ENCODE data around the gene SPEN. TPM values are rescaled to one million over a fixed set of nuclear protein-coding genes. Genes with fewer than 3 reads are reported as not detected.

Gene SPEN
- total and polyA plus RNA-seq, 10 of the 15 experiments (the other 5 are each of a cell fraction or from before 2014, with no cell fraction given) = 5.2 to 58.7 (median 20.1) TPM

GRCh38 chr1:15847893-15848142 lies 311 bp downstream of the SPEN start (continued):
- TF ChIP-seq MLLT1 (IDR thresholded peaks at IDR 0.05) = no peak
- no peak for TF ChIP-seq CEBPB (IDR thresholded peaks at IDR 0.05; ENCODE audit: borderline replicate concordance in 1 of 2, low read depth in 2 of 2, low read length in 2 of 2)
- peak; percentile 15; the same call in 1 of the 2 replicates for TF ChIP-seq YY1 (IDR thresholded peaks at IDR 0.05; ENCODE audit: low read depth, low read length)

GRCh38 chr1:15848143-15848928 lies 829 bp downstream of the SPEN start:
- H3K4me2 ChIP-seq (ENCODE audit: control insufficient read depth, insufficient read depth) = peak overlapping the region; percentile 46; the same call in 1 of the 2 replicates
- H3K9ac ChIP-seq (ENCODE audit: control insufficient read depth, insufficient read depth, low read length) = peak overlapping the region; percentile 88
- under 1% methylated on average over 97 of the region's 104 CpGs for WGBS (ENCODE audit: insufficient coverage, insufficient replicate concordance, low lambda C conversion rate, missing lambda C conversion rate)
- peaks cover 77% of the 10 kb centered on the region for H3K79me2 ChIP-seq (ENCODE audit: control insufficient read depth, insufficient read depth, low read length)
- RAD21 ChIA-PET (ENCODE audit: unreplicated experiment) = interaction anchor here (0.9 to 6.2 kb wide), 11 partner anchors 10 to 156 kb away, joined by 3 to 55 read pairs (median 5); partner anchors contain the start of genes SRARP and ZBTB17
- peak overlapping the region; percentile 94 for H3K4me3 ChIP-seq
- CTCF ChIA-PET = interaction anchor here (1.6 kb wide), 1 partner anchor 33 kb away, joined by 5 read pairs; no protein-coding TSS in a partner anchor
- DNase-seq (ENCODE audit: low read depth, low spot score) = no peak
- no peaks in the 10 kb centered on the region for H3K9me3 ChIP-seq (replicated peaks; ENCODE audit: control insufficient read depth, insufficient read depth, low read length)
- BruUV-seq (replicated peaks) = no TSS peak
- SMC1A ChIA-PET (ENCODE audit: uncharacterized antibody, unreplicated experiment) = interaction anchor here (0.9 to 5.2 kb wide), 9 partner anchors 11 to 159 kb away, joined by 3 to 27 read pairs (median 6); partner anchors contain the start of gene ZBTB17
- peak; percentile 4; the same call in 2 of the 3 replicates for ATAC-seq
- H3K36me3 ChIP-seq (ENCODE audit: control insufficient read depth in 2 of 2, insufficient read depth in 2 of 2, low read length in 1 of 2) = no peaks in the 10 kb centered on the region
- no peaks in the 10 kb centered on the region for H3K27me3 ChIP-seq (replicated peaks in 1 of 2; ENCODE audit: control insufficient read depth in 2 of 2, insufficient read depth in 2 of 2, low read length in 1 of 2)
- POLR2A ChIA-PET = interaction anchor here (0.7 to 6.1 kb wide), 10 partner anchors 9 to 127 kb away, joined by 3 to 75 read pairs (median 4); partner anchors contain the start of gene ZBTB17
- intact Hi-C loops (cut with micrococcal nuclease; ENCODE audit: unreplicated experiment) = loop anchor here (5.0 to 10.0 kb wide), 3 partner anchors 119 to 519 kb away; partner anchors contain the start of genes CASP9, DNAJC16 and SZRD1
- no peaks in the 10 kb centered on the region for H4K20me1 ChIP-seq (ENCODE audit: control insufficient read depth, insufficient read depth)
- in situ Hi-C loops (cut with MboI) = no loop called here
- H2AFZ ChIP-seq (ENCODE audit: control insufficient read depth, low read depth, low read length) = peak overlapping the region; percentile 58
- no peak for FAIRE-seq
- H3K27ac ChIP-seq (ENCODE audit: control insufficient read depth, insufficient read depth) = peak overlapping the region; percentile 86
- H3K4me1 ChIP-seq (ENCODE audit: control insufficient read depth, insufficient read depth, low read length) = peaks cover 4% of the 10 kb centered on the region
- peak; percentile 34; the same call in 1 of the 2 replicates for TF ChIP-seq RB1 (IDR thresholded peaks at IDR 0.05; ENCODE audit: borderline replicate concordance)
- no peak for TF ChIP-seq SREBF2 (IDR thresholded peaks at IDR 0.05; ENCODE audit: low read length)
- TF ChIP-seq ATF7 (IDR thresholded peaks at IDR 0.05; ENCODE audit: low read depth) = no peak
- TF ChIP-seq CUX1 (IDR thresholded peaks at IDR 0.05; ENCODE audit: insufficient replicate concordance, low read depth, low read length) = no peak
- TF ChIP-seq BCLAF1 (IDR thresholded peaks at IDR 0.05) = no peak
- no peak for TF ChIP-seq SIN3A (IDR thresholded peaks at IDR 0.05; ENCODE audit: low read depth, low read length)
- no peak; the same call in 1 of the 2 replicates for TF ChIP-seq ZNF207 (IDR thresholded peaks at IDR 0.05; ENCODE audit: borderline replicate concordance)
- peak; percentile 57; the same call in 1 of the 2 replicates for TF ChIP-seq IKZF1 (conservative IDR thresholded peaks at IDR 0.05)
